Osteoblast (primary cell): Measurements from ENCODE around the gene NCF2. TPM values are rescaled to one million over a fixed set of nuclear protein-coding genes. Genes with fewer than 3 reads are reported as not detected.

Source experiments
- DNase-seq: peaks from one replicate; pipeline ENCODE4 v3.0.0; 2011; ENCODE audit warnings: low spot score, mixed read lengths; ENCODE audit not compliant: insufficient read length; ENCODE audit errors: missing footprints
- H2AFZ ChIP-seq: 2 replicates; pipeline ENCODE4 v1.6.0; 2011; ENCODE audit warnings: mild to moderate bottlenecking, low read length
- H3K27ac ChIP-seq: 2 replicates; pipeline ENCODE4 v1.5.1; 2011; ENCODE audit warnings: mild to moderate bottlenecking, low read depth, low read length, moderate library complexity
- H3K27me3 ChIP-seq: 2 replicates; pipeline ENCODE4 v1.6.0; 2012; ENCODE audit warnings: mild to moderate bottlenecking, control low read depth, inconsistent platforms, low read length, moderate library complexity; ENCODE audit not compliant: insufficient read depth
- H3K36me3 ChIP-seq: 2 replicates; pipeline ENCODE4 v1.5.1; 2011; ENCODE audit warnings: mild to moderate bottlenecking, low read length, control low read depth, moderate library complexity; ENCODE audit not compliant: insufficient read depth
- H3K4me1 ChIP-seq: 2 replicates; pipeline ENCODE4 v1.5.1; 2011; ENCODE audit warnings: mild to moderate bottlenecking, low read length, control low read depth, moderate library complexity; ENCODE audit not compliant: insufficient read depth
- H3K4me2 ChIP-seq: 2 replicates; pipeline ENCODE4 v1.6.0; 2011; ENCODE audit warnings: mild to moderate bottlenecking, low read length; ENCODE audit not compliant: insufficient read depth
- H3K4me3 ChIP-seq: fragments of 200-600 bp; sonication (generic); 3 replicates; pipeline ENCODE4 v1.5.1; 2012; ENCODE audit warnings: mild to moderate bottlenecking, low read length, inconsistent platforms; ENCODE audit not compliant: insufficient read depth
- H3K79me2 ChIP-seq: 2 replicates; pipeline ENCODE4 v1.6.0; 2012; ENCODE audit warnings: mild to moderate bottlenecking, low read length, control low read depth, inconsistent platforms; ENCODE audit not compliant: insufficient read depth
- H3K9me3 ChIP-seq: 2 replicates; pipeline ENCODE4 v1.5.1; 2011; ENCODE audit warnings: low read depth, low read length, control low read depth
- H4K20me1 ChIP-seq: 2 replicates; pipeline ENCODE4 v1.6.0; 2012; ENCODE audit warnings: mild to moderate bottlenecking, low read length, control low read depth; ENCODE audit not compliant: insufficient read depth
- CTCF ChIP-seq: IDR thresholded peaks from 2 replicates; pipeline ENCODE4 v1.5.1; 2011; ENCODE audit warnings: mild to moderate bottlenecking, low read depth, low read length, moderate library complexity; ENCODE audit errors: extremely low read depth
- total RNA-seq: library from RNA; depleted of rRNA; stranded (reverse); fragments of >200 nt; gene quantifications from 2 replicates; pipeline ENCODE4 v1.2.3, GENCODE V29; 2012

NCF2 gene
- total RNA-seq, 1 donor: 2.2 TPM

GRCh38 chr1:183520379-183520778, 69.9 kb downstream of the NCF2 start:
- Histone ChIP-seq H3K9me3 (no peaks in the 10 kb centered on the region), H3K27me3 (no peaks in the 10 kb centered on the region), H3K4me1 (peaks cover 15% of the 10 kb centered on the region), H3K36me3 (peaks cover 12% of the 10 kb centered on the region), H2AFZ (no peak overlapping the region), H3K4me2 (no peak overlapping the region), H3K79me2 (peaks cover 9% of the 10 kb centered on the region), H4K20me1 (no peaks in the 10 kb centered on the region), H3K27ac (no peak overlapping the region), H3K4me3 (no peak overlapping the region)
- no peak for TF ChIP-seq CTCF
- DNase-seq: no peak

- Histone ChIP-seq H3K27ac (no peak overlapping the region), H3K79me2 (peaks cover 8% of the 10 kb centered on the region), H3K4me1 (peaks cover 28% of the 10 kb centered on the region), H2AFZ (no peak overlapping the region), H3K36me3 (peaks cover 12% of the 10 kb centered on the region), H4K20me1 (no peaks in the 10 kb centered on the region), H3K9me3 (no peaks in the 10 kb centered on the region), H3K4me3 (no peak overlapping the region), H3K27me3 (no peaks in the 10 kb centered on the region), H3K4me2 (no peak overlapping the region)
- no peak for DNase-seq
- TF ChIP-seq CTCF: no peak
Measured at GRCh38 chr1:183517401-183517800, 72.9 kb downstream of the NCF2 start.

- H3K79me2 ChIP-seq: peaks cover 14% of the 10 kb centered on the region
- TF ChIP-seq CTCF: no peak
- no peak overlapping the region for H3K4me3 ChIP-seq
- DNase-seq: no peak
- H3K4me2 ChIP-seq: no peak overlapping the region
- H3K27ac ChIP-seq: no peak overlapping the region
- no peaks in the 10 kb centered on the region for H3K27me3 ChIP-seq
- no peak overlapping the region for H2AFZ ChIP-seq
- H3K36me3 ChIP-seq: peaks cover 12% of the 10 kb centered on the region
- H3K4me1 ChIP-seq: peaks cover 28% of the 10 kb centered on the region
- peaks cover 3% of the 10 kb centered on the region for H4K20me1 ChIP-seq
- no peaks in the 10 kb centered on the region for H3K9me3 ChIP-seq
Measured at GRCh38 chr1:183516725-183517124, 73.5 kb downstream of the NCF2 start.

GRCh38 chr1:183515002-183515689, 75.1 kb downstream of the NCF2 start:
- Histone ChIP-seq H3K9me3 (no peaks in the 10 kb centered on the region), H4K20me1 (peaks cover 3% of the 10 kb centered on the region), H3K27ac (peak overlapping the region; percentile 67), H3K4me3 (no peak overlapping the region), H2AFZ (no peak overlapping the region), H3K4me2 (peak overlapping the region; percentile 49), H3K79me2 (peaks cover 27% of the 10 kb centered on the region), H3K4me1 (peaks cover 28% of the 10 kb centered on the region), H3K27me3 (no peaks in the 10 kb centered on the region), H3K36me3 (peaks cover 7% of the 10 kb centered on the region)
- peak; percentile 85 for DNase-seq
- no peak for TF ChIP-seq CTCF
